ENCODE results near the gene SSTR3.

GRCh38 chr22:37242395-37242918 lies 30.2 kb upstream of the SSTR3 start:
- TF ChIP-seq POLR2AphosphoS5 (IDR thresholded peaks at IDR 0.05; ENCODE audit: low read depth, low read length) (peak; percentile 81), POLR2A (IDR thresholded peaks at IDR 0.05; ENCODE audit: low read depth, low read length) (peak; percentile 86), TAF1 (IDR thresholded peaks at IDR 0.05; ENCODE audit: borderline replicate concordance, low read depth, low read length) (peak; percentile 59)
